ENCODE results near the gene GPC3. TPM values are rescaled to one million over a fixed set of nuclear protein-coding genes. Genes with fewer than 3 reads are reported as not detected.

GPC3 gene
- total RNA-seq, 4 donors from 2014 or later = 0.82 to 4.9 (median 1.8) TPM

DNA sequence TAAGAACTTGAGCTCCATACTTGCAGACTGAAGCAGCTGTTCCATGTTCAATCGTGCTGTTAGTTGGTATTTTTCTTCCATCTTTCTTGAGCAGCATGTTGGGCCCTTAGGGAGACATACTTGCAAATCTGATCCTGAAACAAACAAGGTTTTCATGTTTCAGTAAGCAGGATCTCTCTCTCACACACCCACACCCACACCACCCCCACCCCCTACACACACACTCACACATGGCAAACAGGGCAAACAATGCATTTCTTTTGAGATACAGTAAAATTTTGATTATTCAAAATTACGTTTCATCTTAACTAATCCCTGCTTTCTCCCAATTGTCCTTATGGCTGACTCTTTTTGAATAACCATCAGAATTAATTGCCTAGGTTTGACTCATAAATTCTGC, 32.3 kb downstream of the GPC3 start:
- no peak overlapping the region for H3K4me3 ChIP-seq
- no peaks in the 10 kb centered on the region for H3K4me1 ChIP-seq
- in situ Hi-C loops (cut with MboI; ENCODE audit: low pct_ligation_motif_present in 1 of 4, low pct_unique_long_range_greater_than_20kb in 1 of 4, low sequenced_read_pairs in 3 of 4) (no loop called here), intact Hi-C loops (cut with DNase I; ENCODE audit: low total_unique reads) (no loop called here)
- TF ChIP-seq POLR2A (IDR thresholded peaks at IDR 0.05) = no peak
- no peak for DNase-seq
- no peaks in the 10 kb centered on the region for H3K9me3 ChIP-seq
- H3K27me3 ChIP-seq = no peaks in the 10 kb centered on the region
- no peaks in the 10 kb centered on the region for H3K36me3 ChIP-seq
- no peak overlapping the region for H3K27ac ChIP-seq
- WGBS, 2 donors (ENCODE audit: low coverage in 1 of 2) = 68 to 69% methylated on average over 2 of the region's 2 CpGs

DNA sequence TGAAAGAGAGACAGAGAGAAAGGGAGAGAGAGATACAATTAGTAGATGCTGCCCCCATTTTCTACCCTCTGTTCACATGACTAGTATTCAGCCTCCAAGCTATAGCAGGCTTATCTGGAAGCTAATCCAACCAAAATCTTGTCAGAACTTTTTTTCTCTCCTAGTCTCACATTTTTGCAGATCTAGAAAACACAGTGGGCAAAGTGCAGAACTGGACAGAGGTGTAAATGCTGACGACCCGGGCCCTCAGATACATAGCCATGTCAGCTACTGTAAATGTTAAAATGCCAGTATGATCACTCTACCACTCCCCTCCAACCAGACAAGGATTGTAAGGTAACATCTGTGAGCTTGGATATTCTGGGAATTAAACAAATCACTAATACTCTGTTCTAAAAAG, 34.3 kb downstream of the GPC3 start:
- in situ Hi-C loops (cut with MboI; ENCODE audit: low pct_ligation_motif_present in 1 of 4, low pct_unique_long_range_greater_than_20kb in 1 of 4, low sequenced_read_pairs in 3 of 4) = no loop called here
- DNase-seq = no peak
- WGBS, 2 donors (ENCODE audit: low coverage in 1 of 2) = 60 to 75% methylated on average over 1 to 2 of the region's 2 CpGs

GRCh38 chrX:133950214-133950613, 35.2 kb downstream of the GPC3 start:
- H3K36me3 ChIP-seq = no peaks in the 10 kb centered on the region
- WGBS, 2 donors (ENCODE audit: low coverage in 1 of 2) = 50 to 51% methylated on average over 1 to 3 of the region's 3 CpGs
- no peaks in the 10 kb centered on the region for H3K4me1 ChIP-seq
- H3K9me3 ChIP-seq = no peaks in the 10 kb centered on the region
- H3K27me3 ChIP-seq = no peaks in the 10 kb centered on the region
- DNase-seq = no peak
- TF ChIP-seq CTCF (IDR thresholded peaks at IDR 0.05) (no peak), POLR2A (IDR thresholded peaks at IDR 0.05) (no peak), EP300 (IDR thresholded peaks at IDR 0.05; ENCODE audit: low read depth) (no peak), POLR2AphosphoS5 (IDR thresholded peaks at IDR 0.05) (no peak)
- in situ Hi-C loops (cut with MboI; ENCODE audit: low pct_ligation_motif_present in 1 of 4, low pct_unique_long_range_greater_than_20kb in 1 of 4, low sequenced_read_pairs in 3 of 4) = no loop called here
- no peak overlapping the region for H3K4me3 ChIP-seq
- intact Hi-C loops (cut with DNase I; ENCODE audit: low total_unique reads) = no loop called here
- no peak overlapping the region for H3K27ac ChIP-seq

More for the DNA sequence above, 34.3 kb downstream of the GPC3 start:
- H3K27me3 ChIP-seq = no peaks in the 10 kb centered on the region
- intact Hi-C loops (cut with DNase I; ENCODE audit: low total_unique reads) = no loop called here
- TF ChIP-seq CTCF (IDR thresholded peaks at IDR 0.05) = no peak
- no peak for TF ChIP-seq POLR2AphosphoS5 (IDR thresholded peaks at IDR 0.05)
- no peak for TF ChIP-seq POLR2A (IDR thresholded peaks at IDR 0.05)
- TF ChIP-seq EP300 (IDR thresholded peaks at IDR 0.05; ENCODE audit: low read depth) = no peak
- no peaks in the 10 kb centered on the region for H3K9me3 ChIP-seq
- H3K4me1 ChIP-seq = no peaks in the 10 kb centered on the region
- no peak overlapping the region for H3K27ac ChIP-seq
- H3K36me3 ChIP-seq = no peaks in the 10 kb centered on the region
- H3K4me3 ChIP-seq = no peak overlapping the region

- intact Hi-C loops (cut with DNase I; ENCODE audit: low total_unique reads) (no loop called here), in situ Hi-C loops (cut with MboI; ENCODE audit: low pct_ligation_motif_present in 1 of 4, low pct_unique_long_range_greater_than_20kb in 1 of 4, low sequenced_read_pairs in 3 of 4) (no loop called here)
Observed at GRCh38 chrX:133948895-133949294, 36.5 kb downstream of the GPC3 start.

More at GRCh38 chrX:133948895-133949294, 36.5 kb downstream of the GPC3 start:
- H3K27ac ChIP-seq = no peak overlapping the region
- no peaks in the 10 kb centered on the region for H3K36me3 ChIP-seq
- H3K4me1 ChIP-seq = no peaks in the 10 kb centered on the region
- TF ChIP-seq CTCF (IDR thresholded peaks at IDR 0.05) = no peak
- no peak for TF ChIP-seq POLR2A (IDR thresholded peaks at IDR 0.05)
- TF ChIP-seq EP300 (IDR thresholded peaks at IDR 0.05; ENCODE audit: low read depth) = no peak
- TF ChIP-seq POLR2AphosphoS5 (IDR thresholded peaks at IDR 0.05) = no peak
- H3K4me3 ChIP-seq = no peak overlapping the region
- 58 to 100% methylated on average over 1 of the region's 1 CpG for WGBS, 2 donors (ENCODE audit: low coverage in 1 of 2)
- no peaks in the 10 kb centered on the region for H3K9me3 ChIP-seq
- no peak for DNase-seq
- H3K27me3 ChIP-seq = no peaks in the 10 kb centered on the region
